ENCODE measurements around the gene ME2.

Gene ME2

DNA sequence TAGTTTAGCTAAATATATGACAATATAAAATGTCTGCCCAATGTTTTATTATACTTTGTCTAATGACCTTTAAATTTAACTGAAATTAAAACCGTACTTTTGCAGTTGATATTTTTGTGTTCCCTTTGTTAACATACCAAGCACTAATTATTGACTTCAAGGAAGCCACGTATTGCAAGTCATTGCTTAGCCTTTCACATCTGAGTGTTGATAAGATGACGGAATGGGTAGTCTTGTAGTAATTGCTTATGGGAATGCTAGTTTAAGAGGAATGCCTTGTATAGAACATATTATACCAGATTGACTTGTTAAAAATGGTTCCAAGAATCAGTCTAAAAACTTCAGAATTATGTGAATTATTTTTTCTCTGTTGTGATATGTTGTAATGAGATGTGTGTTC, 74.9 kb downstream of the ME2 start:
- Histone ChIP-seq H3K4me2 (ENCODE audit: low read depth, low read length, poor library complexity, severe bottlenecking) (no peak overlapping the region), H3K36me3 (ENCODE audit: insufficient read depth, low read length) (no peaks in the 10 kb centered on the region), H3F3A (ENCODE audit: low read depth) (no peaks in the 10 kb centered on the region), H3K4me1 (ENCODE audit: insufficient read depth, low read length, poor library complexity, severe bottlenecking) (no peaks in the 10 kb centered on the region), H2AFZ (ENCODE audit: low read length) (no peak overlapping the region), H3K4me3 (ENCODE audit: low read length, poor library complexity, severe bottlenecking) (no peak overlapping the region), H3K27me3 (ENCODE audit: insufficient read depth, low read length, poor library complexity, severe bottlenecking) (no peaks in the 10 kb centered on the region), H3K9me2 (replicated peaks; ENCODE audit: low read depth, low read length) (no peaks in the 10 kb centered on the region), H3K79me2 (ENCODE audit: insufficient read depth, low read length) (no peaks in the 10 kb centered on the region), H3K9me3 (ENCODE audit: insufficient read depth, low read depth, low read length) (no peaks in the 10 kb centered on the region), H4K20me1 (ENCODE audit: insufficient read depth, low read length, poor library complexity, severe bottlenecking) (no peaks in the 10 kb centered on the region), H3K9ac (ENCODE audit: low read depth, low read length, poor library complexity, severe bottlenecking) (no peak overlapping the region)
- no peak for TF ChIP-seq EZH2phosphoT487 (IDR thresholded peaks at IDR 0.05; ENCODE audit: borderline replicate concordance)
- TF ChIP-seq, protein P1, sequence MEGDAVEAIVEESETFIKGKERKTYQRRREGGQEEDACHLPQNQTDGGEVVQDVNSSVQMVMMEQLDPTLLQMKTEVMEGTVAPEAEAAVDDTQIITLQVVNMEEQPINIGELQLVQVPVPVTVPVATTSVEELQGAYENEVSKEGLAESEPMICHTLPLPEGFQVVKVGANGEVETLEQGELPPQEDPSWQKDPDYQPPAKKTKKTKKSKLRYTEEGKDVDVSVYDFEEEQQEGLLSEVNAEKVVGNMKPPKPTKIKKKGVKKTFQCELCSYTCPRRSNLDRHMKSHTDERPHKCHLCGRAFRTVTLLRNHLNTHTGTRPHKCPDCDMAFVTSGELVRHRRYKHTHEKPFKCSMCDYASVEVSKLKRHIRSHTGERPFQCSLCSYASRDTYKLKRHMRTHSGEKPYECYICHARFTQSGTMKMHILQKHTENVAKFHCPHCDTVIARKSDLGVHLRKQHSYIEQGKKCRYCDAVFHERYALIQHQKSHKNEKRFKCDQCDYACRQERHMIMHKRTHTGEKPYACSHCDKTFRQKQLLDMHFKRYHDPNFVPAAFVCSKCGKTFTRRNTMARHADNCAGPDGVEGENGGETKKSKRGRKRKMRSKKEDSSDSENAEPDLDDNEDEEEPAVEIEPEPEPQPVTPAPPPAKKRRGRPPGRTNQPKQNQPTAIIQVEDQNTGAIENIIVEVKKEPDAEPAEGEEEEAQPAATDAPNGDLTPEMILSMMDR (conservative IDR thresholded peaks at IDR 0.05; ENCODE audit: low read length): no peak

DNA sequence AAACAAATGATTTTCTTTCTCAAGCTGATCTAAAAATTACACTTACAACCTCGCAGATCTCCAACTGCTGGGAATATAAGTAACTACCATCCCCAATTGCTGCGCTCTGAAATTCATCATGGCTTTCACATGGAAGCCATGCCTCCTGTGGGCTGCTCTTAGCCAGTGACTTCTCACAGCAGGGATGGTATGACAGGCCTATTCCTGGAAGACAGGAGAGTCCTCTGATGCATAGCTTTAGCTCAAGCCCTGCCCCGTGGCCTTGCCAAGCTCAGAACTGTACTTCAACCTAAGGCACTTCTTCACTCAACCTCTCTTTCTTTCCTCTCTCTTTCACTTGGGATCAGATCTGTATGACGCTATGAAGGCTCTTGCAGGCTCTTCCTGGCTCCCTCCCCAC, 76.3 kb downstream of the ME2 start:
- Histone ChIP-seq H3K36me3 (ENCODE audit: insufficient read depth, low read length) (no peaks in the 10 kb centered on the region), H3K4me3 (ENCODE audit: low read length, poor library complexity, severe bottlenecking) (no peak overlapping the region), H3K4me1 (ENCODE audit: insufficient read depth, low read length, poor library complexity, severe bottlenecking) (no peaks in the 10 kb centered on the region), H3K9me3 (ENCODE audit: insufficient read depth, low read depth, low read length) (no peaks in the 10 kb centered on the region), H2AFZ (ENCODE audit: low read length) (no peak overlapping the region), H3K4me2 (ENCODE audit: low read depth, low read length, poor library complexity, severe bottlenecking) (no peak overlapping the region), H3K79me2 (ENCODE audit: insufficient read depth, low read length) (no peaks in the 10 kb centered on the region), H3K9me2 (replicated peaks; ENCODE audit: low read depth, low read length) (no peaks in the 10 kb centered on the region), H3K9ac (ENCODE audit: low read depth, low read length, poor library complexity, severe bottlenecking) (no peak overlapping the region), H4K20me1 (ENCODE audit: insufficient read depth, low read length, poor library complexity, severe bottlenecking) (no peaks in the 10 kb centered on the region), H3F3A (ENCODE audit: low read depth) (no peaks in the 10 kb centered on the region), H3K27me3 (ENCODE audit: insufficient read depth, low read length, poor library complexity, severe bottlenecking) (no peaks in the 10 kb centered on the region)
- no peak for TF ChIP-seq EZH2phosphoT487 (IDR thresholded peaks at IDR 0.05; ENCODE audit: borderline replicate concordance)
- TF ChIP-seq, protein P1 (conservative IDR thresholded peaks at IDR 0.05; ENCODE audit: low read length): no peak

DNA sequence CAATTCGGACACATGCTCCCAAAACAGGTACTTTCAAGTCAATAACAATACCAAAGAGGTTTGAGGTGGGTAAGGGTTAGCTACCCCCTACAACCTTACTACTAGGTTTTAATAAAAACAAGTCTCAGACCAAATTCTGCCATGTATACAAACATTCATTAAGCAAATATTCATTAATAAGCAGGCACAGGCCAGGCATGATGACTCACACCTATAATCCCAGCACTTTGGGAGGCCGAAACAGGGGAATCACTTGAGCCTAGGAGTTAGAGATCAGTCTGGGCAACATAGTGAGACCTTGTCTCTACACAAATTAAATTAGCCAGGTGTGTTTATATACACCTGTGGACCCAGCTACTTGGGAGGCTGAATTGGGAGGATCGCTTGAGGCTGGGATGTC, 77.2 kb downstream of the ME2 start:
- H3K79me2 ChIP-seq (ENCODE audit: insufficient read depth, low read length): no peaks in the 10 kb centered on the region
- no peak overlapping the region for H2AFZ ChIP-seq (ENCODE audit: low read length)
- no peaks in the 10 kb centered on the region for H3K4me1 ChIP-seq (ENCODE audit: insufficient read depth, low read length, poor library complexity, severe bottlenecking)
- no peak overlapping the region for H3K9ac ChIP-seq (ENCODE audit: low read depth, low read length, poor library complexity, severe bottlenecking)
- no peaks in the 10 kb centered on the region for H3K9me3 ChIP-seq (ENCODE audit: insufficient read depth, low read depth, low read length)
- H3K9me2 ChIP-seq (replicated peaks; ENCODE audit: low read depth, low read length): no peaks in the 10 kb centered on the region
- no peaks in the 10 kb centered on the region for H3K27me3 ChIP-seq (ENCODE audit: insufficient read depth, low read length, poor library complexity, severe bottlenecking)
- H3F3A ChIP-seq (ENCODE audit: low read depth): no peaks in the 10 kb centered on the region
- H4K20me1 ChIP-seq (ENCODE audit: insufficient read depth, low read length, poor library complexity, severe bottlenecking): no peaks in the 10 kb centered on the region
- H3K36me3 ChIP-seq (ENCODE audit: insufficient read depth, low read length): no peaks in the 10 kb centered on the region
- H3K4me2 ChIP-seq (ENCODE audit: low read depth, low read length, poor library complexity, severe bottlenecking): no peak overlapping the region
- TF ChIP-seq EZH2phosphoT487 (IDR thresholded peaks at IDR 0.05; ENCODE audit: borderline replicate concordance): no peak
- TF ChIP-seq, protein P1 (conservative IDR thresholded peaks at IDR 0.05; ENCODE audit: low read length): no peak
- no peak overlapping the region for H3K4me3 ChIP-seq (ENCODE audit: low read length, poor library complexity, severe bottlenecking)

Measured in Loucy (cell line).